HCT116 (cell line): ENCODE results near the gene ARL4C. TPM values are rescaled to one million over a fixed set of nuclear protein-coding genes. Genes with fewer than 3 reads are reported as not detected.
"Not testable (repeated sequence)": the region's sequence is repeated elsewhere in the genome, so short reads cannot be mapped to it uniquely, and the experiment has no call there.

Source experiments
- ATAC-seq: fragments of 200-7000 bp; cut with Tn5 transposase; 2 replicates; pipeline ENCODE4 v1.9.1; 2020; ENCODE audit warnings: mild to moderate bottlenecking, moderate library complexity
- BruUV-seq: library from RNA; stranded (reverse); fragments of 400-500 nt; replicated peaks from 2 replicates; lab custom pipeline; 2021; lab: Mats Ljungman, UMichigan
- CTCF ChIA-PET: fragments of 300-600 bp; sonication (Branson Sonifier 250); formaldehyde crosslinking; loops from one replicate; lab custom pipeline; 2021; ENCODE audit warnings: antibody characterized with exemption; lab: Charles Lee
- POLR2A ChIA-PET: fragments of 300-600, 350-600 bp; sonication (Branson Sonifier 250); formaldehyde crosslinking; loops from one replicate; lab custom pipeline; 2021; ENCODE audit warnings: antibody characterized with exemption; lab: Charles Lee
- RAD21 ChIA-PET, 2 experiments: fragments of 300-600 bp; sonication (Branson Sonifier 250); formaldehyde crosslinking; loops; one replicate each; lab custom pipeline; 2023; ENCODE audit warnings: low total read pairs in 2 of 2; ENCODE audit not compliant: uncharacterized antibody in 2 of 2, unreplicated experiment in 2 of 2, low non-redundant PET in 1 of 2; lab: Charles Lee
- DNase-seq: peaks from one replicate; pipeline ENCODE4 v3.0.0-alpha.2; 2010; ENCODE audit warnings: low read depth, low spot score
- H2AFZ ChIP-seq: fragments of 200-600 bp; shearing (Covaris generic), sonication (generic); 2 replicates; pipeline ENCODE4 v1.6.1; 2017; ENCODE audit warnings: low read depth, mixed run types, mixed read lengths, antibody characterized with exemption, low read length; ENCODE audit not compliant: poor library complexity, severe bottlenecking
- H3K27ac ChIP-seq: 2 replicates; pipeline ENCODE4 v1.5.1; 2012; ENCODE audit warnings: low read depth, low read length
- H3K27me3 ChIP-seq: fragments of 200-600 bp; sonication (generic); 2 replicates; pipeline ENCODE4 v1.6.1; 2016; ENCODE audit warnings: mixed run types, low read length, mixed read lengths; ENCODE audit not compliant: insufficient read depth
- H3K36me3 ChIP-seq, 2 experiments: fragments of 200-500 bp in 1 of 2; fragments of 200-600 bp in 1 of 2; sonication (Bioruptor generic) in 1 of 2; sonication (generic) in 1 of 2; 2 replicates each; pipeline versions ENCODE4 v1.5.1 to v1.6.1; 2014 to 2016; ENCODE audit warnings: low read length in 2 of 2, inconsistent platforms in 1 of 2, mixed read lengths in 1 of 2, mixed run types in 1 of 2; ENCODE audit not compliant: insufficient read depth in 2 of 2, control insufficient read depth in 1 of 2
- H3K4me1 ChIP-seq, 2 experiments: fragments of 200-600 bp in 1 of 2; sonication (generic) in 1 of 2; 2 replicates each; pipeline versions ENCODE4 v1.5.1 to v1.6.1; 2012 to 2017; ENCODE audit warnings: low read length in 2 of 2, inconsistent platforms in 1 of 2, mild to moderate bottlenecking in 1 of 2, mixed read lengths in 1 of 2, mixed run types in 1 of 2, moderate library complexity in 1 of 2; ENCODE audit not compliant: insufficient read depth in 2 of 2, control insufficient read depth in 1 of 2
- H3K4me2 ChIP-seq: fragments of 200-600 bp; sonication (generic); 2 replicates; pipeline ENCODE4 v1.6.1; 2017; ENCODE audit warnings: mixed run types, low read length, mixed read lengths
- H3K4me3 ChIP-seq, 2 experiments: fragments of 200-600 bp in 1 of 2; sonication (generic) in 1 of 2; replicated peaks in 1 of 2; 2 replicates each; pipeline ENCODE4 v1.5.1; 2011 to 2016; ENCODE audit warnings: low read length in 2 of 2, control low read depth in 1 of 2, low read depth in 1 of 2, mild to moderate bottlenecking in 1 of 2, mixed read lengths in 1 of 2, mixed run types in 1 of 2
- H3K79me2 ChIP-seq: fragments of 200-600 bp; sonication (generic); 2 replicates; pipeline ENCODE4 v1.6.1; 2017; ENCODE audit warnings: mild to moderate bottlenecking, mixed run types, low read length, moderate library complexity, mixed read lengths; ENCODE audit not compliant: insufficient read depth
- H3K9ac ChIP-seq: fragments of 200-600 bp; sonication (generic); 2 replicates; pipeline ENCODE4 v1.6.1; 2016; ENCODE audit warnings: low read length, mixed read lengths
- H3K9me2 ChIP-seq: fragments of 200-600 bp; sonication (generic), shearing (Covaris generic); 2 replicates; pipeline ENCODE4 v1.6.1; 2017; ENCODE audit warnings: mixed run types, mild to moderate bottlenecking, moderate library complexity; ENCODE audit not compliant: insufficient read depth
- H3K9me3 ChIP-seq, 2 experiments: fragments of 200-500 bp in 1 of 2; fragments of 200-600 bp in 1 of 2; sonication (Bioruptor generic) in 1 of 2; sonication (generic) in 1 of 2; 2 replicates each; pipeline ENCODE4 v1.6.1; 2014 to 2017; ENCODE audit warnings: low read length in 2 of 2, mixed read lengths in 2 of 2, inconsistent platforms in 1 of 2, low read depth in 1 of 2, mild to moderate bottlenecking in 1 of 2, mixed run types in 1 of 2, moderate library complexity in 1 of 2; ENCODE audit not compliant: control insufficient read depth in 1 of 2, insufficient read depth in 1 of 2
- H4K20me1 ChIP-seq: fragments of 200-600 bp; sonication (generic), shearing (Covaris generic); 2 replicates; pipeline ENCODE4 v1.6.1; 2017; ENCODE audit warnings: mixed run types, mild to moderate bottlenecking, moderate library complexity; ENCODE audit not compliant: insufficient read depth
- ATF3 ChIP-seq: IDR thresholded peaks from 2 replicates; pipeline ENCODE4 v1.6.1; 2012
- CBX3 ChIP-seq: IDR thresholded peaks from 2 replicates; pipeline ENCODE4 v1.6.1; 2012; ENCODE audit warnings: low read depth
- CEBPB ChIP-seq: IDR thresholded peaks from 2 replicates; pipeline ENCODE4 v1.6.1; 2012; ENCODE audit warnings: low read depth
- EGR1 ChIP-seq: IDR thresholded peaks from 2 replicates; pipeline ENCODE4 v1.6.1; 2012; ENCODE audit warnings: low read depth
- ELF1 ChIP-seq: IDR thresholded peaks from 2 replicates; pipeline ENCODE4 v1.6.1; 2012; ENCODE audit warnings: low read depth, borderline replicate concordance
- FOSL1 ChIP-seq: IDR thresholded peaks from 2 replicates; pipeline ENCODE4 v1.6.1; 2012; ENCODE audit warnings: low read depth
- JUND ChIP-seq: IDR thresholded peaks from 2 replicates; pipeline ENCODE4 v1.6.1; 2012
- RAD21 ChIP-seq: IDR thresholded peaks from 2 replicates; pipeline ENCODE4 v1.6.1; 2012; ENCODE audit warnings: low read depth, mild to moderate bottlenecking
- SIN3A ChIP-seq: IDR thresholded peaks from 2 replicates; pipeline ENCODE4 v1.6.1; 2012; ENCODE audit warnings: low read depth
- SP1 ChIP-seq: IDR thresholded peaks from 2 replicates; pipeline ENCODE4 v1.6.1; 2012; ENCODE audit warnings: low read depth
- TCF7L2 ChIP-seq: IDR thresholded peaks from 2 replicates; pipeline ENCODE4 v1.7.0; 2011; ENCODE audit warnings: borderline replicate concordance, inconsistent platforms; ENCODE audit not compliant: insufficient read depth, insufficient read length; ENCODE audit errors: extremely low read depth
- YY1 ChIP-seq: IDR thresholded peaks from 2 replicates; pipeline ENCODE4 v1.6.1; 2011; ENCODE audit warnings: low read length, low read depth, moderate library complexity, mild to moderate bottlenecking; ENCODE audit not compliant: insufficient replicate concordance; ENCODE audit errors: extremely low read depth
- ZFX ChIP-seq: fragments of 450-650 bp; IDR thresholded peaks from 2 replicates; pipeline ENCODE4 v1.6.1; 2017
- ZNF274 ChIP-seq: fragments of 200-500 bp; sonication (Bioruptor generic); IDR thresholded peaks from 2 replicates; pipeline ENCODE4 v1.6.1; 2014; ENCODE audit warnings: mild to moderate bottlenecking, low read depth, low read length, inconsistent platforms
- intact Hi-C: fragments of 100-400 bp; cut with micrococcal nuclease; formaldehyde crosslinking; loops from 2 replicates; pipeline ENCODE4 v1.10.0; 2022
- total RNA-seq: library from RNA; stranded (reverse); gene quantifications from one replicate; pipeline ENCODE4 v1.2.1, GENCODE V29; 2021; ENCODE audit not compliant: unreplicated experiment

The ARL4C gene
- total RNA-seq, 1 experiment from 2014 or later: 4.1 TPM

GRCh38 chr2:234457421-234457820 is 39.5 kb downstream of the ARL4C start (continued):
- no peak for TF ChIP-seq SP1

- H3K79me2 ChIP-seq, RAD21 ChIA-PET, H4K20me1 ChIP-seq, H3K4me2 ChIP-seq, intact Hi-C loops, H2AFZ ChIP-seq, H3K9me3 ChIP-seq, H3K27ac ChIP-seq, H3K36me3 ChIP-seq, H3K4me3 ChIP-seq, BruUV-seq, H3K9ac ChIP-seq, H3K4me1 ChIP-seq, ATAC-seq, H3K27me3 ChIP-seq, DNase-seq, CTCF ChIA-PET, POLR2A ChIA-PET, H3K9me2 ChIP-seq: not testable (repeated sequence)
Observed at GRCh38 chr2:234455246-234455645, 41.6 kb downstream of the ARL4C start.

GRCh38 chr2:234454433-234454832 is 42.4 kb downstream of the ARL4C start:
- no peaks in the 10 kb centered on the region for H4K20me1 ChIP-seq
- DNase-seq: no peak
- H3K4me1 ChIP-seq: peaks cover 0 to under 1% of the 10 kb centered on the region in 2 experiments; a peak in 1 of 4 replicates
- POLR2A ChIA-PET: no interaction called here
- no peaks in the 10 kb centered on the region for H3K27me3 ChIP-seq
- H2AFZ ChIP-seq: no peak overlapping the region
- H3K36me3 ChIP-seq: no peaks in the 10 kb centered on the region
- H3K4me2 ChIP-seq: no peak overlapping the region
- H3K9ac ChIP-seq: no peak overlapping the region
- no TSS peak for BruUV-seq
- RAD21 ChIA-PET: no interaction called here
- intact Hi-C loops: no loop called here
- H3K9me3 ChIP-seq: no peaks in the 10 kb centered on the region
- H3K9me2 ChIP-seq: no peaks in the 10 kb centered on the region
- no peak overlapping the region for H3K27ac ChIP-seq
- TF ChIP-seq RAD21 (no peak), SIN3A (no peak), CEBPB (no peak), JUND (no peak), TCF7L2 (no peak), ZFX (no peak), ATF3 (no peak), CBX3 (no peak), SP1 (no peak), YY1 (no peak), ELF1 (no peak), ZNF274 (no peak), FOSL1 (no peak), EGR1 (no peak)
- H3K79me2 ChIP-seq: no peaks in the 10 kb centered on the region
- CTCF ChIA-PET: no interaction called here
- no peak overlapping the region for H3K4me3 ChIP-seq
- no peak for ATAC-seq
